A549 (cell line): ENCODE measurements around the gene DNAH8. TPM values are rescaled to one million over a fixed set of nuclear protein-coding genes. Genes with fewer than 3 reads are reported as not detected.

Experiments
- ATAC-seq, 2 experiments: fragments of 200-7000 bp in 1 of 2; fragments of >200 bp in 1 of 2; cut with Nextera tagmentation in 1 of 2; cut with Tn5 transposase in 1 of 2; 3 replicates each; pipeline versions ENCODE4 v1.8.0 to v1.9.1; 2018 to 2020; ENCODE audit warnings: mild to moderate bottlenecking in 1 of 2, moderate library complexity in 1 of 2
- CTCF ChIA-PET: fragments of 300-600 bp; sonication (Branson Sonifier 250); formaldehyde crosslinking; extraction: SDS; loops from one replicate; lab custom pipeline; 2021; ENCODE audit warnings: antibody characterized with exemption, inconsistent platforms; lab: Yijun Ruan, JAX
- POLR2A ChIA-PET: fragments of 350-600 bp; formaldehyde crosslinking; extraction: SDS; loops from one replicate; lab custom pipeline; 2021; ENCODE audit warnings: antibody characterized with exemption, inconsistent platforms; lab: Yijun Ruan, JAX
- DNase-seq, 2 experiments: peaks; one replicate each; pipeline versions ENCODE4 v3.0.0 to v3.0.0-alpha.2; 2011 to 2016; ENCODE audit warnings: low read depth in 1 of 2, low spot score in 1 of 2
- FAIRE-seq: peaks from 2 replicates; lab custom pipeline; 2011; peaks lifted over from hg19 to GRCh38; lab: Jason Lieb, UNC
- H3K27ac ChIP-seq, 2 experiments: fragments of >200 bp; sonication (Bioruptor Twin); formaldehyde crosslinking; 3 replicates each; pipeline ENCODE4 v1.5.1; 2016 to 2017
- H3K4me1 ChIP-seq: fragments of >200 bp; sonication (Bioruptor Twin); formaldehyde crosslinking; 3 replicates; pipeline ENCODE4 v1.6.1; 2016
- H3K4me2 ChIP-seq: fragments of >200 bp; sonication (Bioruptor Twin); formaldehyde crosslinking; 3 replicates; pipeline ENCODE4 v1.6.1; 2016
- H3K4me3 ChIP-seq: fragments of >200 bp; sonication (Bioruptor Twin); formaldehyde crosslinking; 3 replicates; pipeline ENCODE4 v1.5.1; 2016
- H3K9me3 ChIP-seq: fragments of >200 bp; sonication (Bioruptor Twin); formaldehyde crosslinking; 3 replicates; pipeline ENCODE4 v1.6.1; 2016
- CEBPB ChIP-seq, 2 experiments: fragments of >200 bp in 1 of 2; sonication (Bioruptor Twin) in 1 of 2; formaldehyde crosslinking in 1 of 2; IDR thresholded peaks; 2 replicates each; pipeline ENCODE4 v1.6.1; 2012 to 2016
- CHD4 ChIP-seq: fragments of 200-600 bp; sonication (generic); IDR thresholded peaks from 2 replicates; pipeline ENCODE4 v1.6.1; 2016; ENCODE audit warnings: antibody characterized with exemption, mild to moderate bottlenecking, borderline replicate concordance
- EHMT2 ChIP-seq: fragments of 200-600 bp; sonication (generic); IDR thresholded peaks from 2 replicates; pipeline ENCODE4 v1.6.1; 2016; ENCODE audit warnings: antibody characterized with exemption, low read depth, mild to moderate bottlenecking, moderate library complexity
- ESRRA ChIP-seq: fragments of 150-350 bp; IDR thresholded peaks from 2 replicates; pipeline ENCODE4 v1.6.1; 2014; ENCODE audit warnings: mild to moderate bottlenecking, low read length, borderline replicate concordance
- HOXB13 ChIP-seq: fragments of 250-450 bp; sonication (Bioruptor Pico); IDR thresholded peaks from 2 replicates; pipeline ENCODE4 v1.5.0; 2020; ENCODE audit warnings: low read depth, mild to moderate bottlenecking, moderate library complexity
- JUN ChIP-seq, 2 experiments: fragments of >200 bp; sonication (Bioruptor Twin); formaldehyde crosslinking; IDR thresholded peaks; 2 replicates in 1 of 2; 3 replicates in 1 of 2; pipeline ENCODE4 v1.6.1; 2016 to 2017
- MAFK ChIP-seq: fragments of 450-650 bp; IDR thresholded peaks from 2 replicates; pipeline ENCODE4 v1.6.1; 2014; ENCODE audit not compliant: partially characterized antibody
- MYC ChIP-seq: IDR thresholded peaks from 2 replicates; pipeline ENCODE4 v1.6.1; 2012; ENCODE audit warnings: mild to moderate bottlenecking, inconsistent platforms, low read length, improper control_type of control experiment, borderline replicate concordance
- NR3C1 ChIP-seq: fragments of >200 bp; sonication (Bioruptor Twin); formaldehyde crosslinking; IDR thresholded peaks from 3 replicates; pipeline ENCODE4 v1.6.1; 2017
- PHF8 ChIP-seq: fragments of 200-600 bp; sonication (generic); IDR thresholded peaks from 2 replicates; pipeline ENCODE4 v1.6.1; 2016; ENCODE audit warnings: low read depth, mild to moderate bottlenecking, antibody characterized with exemption, moderate library complexity, borderline replicate concordance
- RAD21 ChIP-seq, 2 experiments: fragments of >200 bp in 1 of 2; sonication (Bioruptor Twin) in 1 of 2; formaldehyde crosslinking in 1 of 2; IDR thresholded peaks in 1 of 2; conservative IDR thresholded peaks in 1 of 2; 2 replicates in 1 of 2; 3 replicates in 1 of 2; pipeline ENCODE4 v1.6.1; 2012 to 2018; ENCODE audit warnings: inconsistent platforms in 1 of 2
- RFX5 ChIP-seq: fragments of 450-650 bp; IDR thresholded peaks from 2 replicates; pipeline ENCODE4 v1.7.1; 2014; ENCODE audit warnings: antibody characterized with exemption, mild to moderate bottlenecking, moderate library complexity
- SMC3 ChIP-seq: fragments of >200 bp; sonication (Bioruptor Twin); formaldehyde crosslinking; IDR thresholded peaks from 3 replicates; pipeline ENCODE4 v1.6.1; 2018; ENCODE audit warnings: inconsistent platforms
- SREBF2 ChIP-seq: fragments of 450-650 bp; IDR thresholded peaks from 2 replicates; pipeline ENCODE4 v1.6.1; 2014; ENCODE audit warnings: mild to moderate bottlenecking, moderate library complexity
- TFCP2L1 ChIP-seq: fragments of 250-450 bp; sonication (Bioruptor Pico); IDR thresholded peaks from 2 replicates; pipeline ENCODE4 v1.5.0; 2021; ENCODE audit warnings: mild to moderate bottlenecking
- TP53 ChIP-seq: fragments of 250-450 bp; sonication (Bioruptor Pico); IDR thresholded peaks from 2 replicates; pipeline ENCODE4 v1.5.0; 2021; ENCODE audit warnings: mild to moderate bottlenecking, moderate library complexity
- ZFP36 ChIP-seq: fragments of 450-650 bp; IDR thresholded peaks from 2 replicates; pipeline ENCODE4 v1.6.1; 2014; ENCODE audit warnings: borderline replicate concordance; ENCODE audit not compliant: partially characterized antibody
- ZSCAN20 ChIP-seq: fragments of 250-450 bp; sonication (Bioruptor Pico); IDR thresholded peaks from 2 replicates; pipeline ENCODE4 v1.8.0; 2022; ENCODE audit warnings: mild to moderate bottlenecking, moderate library complexity
- WGBS: methylation state at CpG from one replicate; pipeline ENCODE4 v1.1.6; 2017; ENCODE audit errors: missing lambda C conversion rate; 5-methylcytosine and 5-hydroxymethylcytosine counted together
- polyA plus RNA-seq, 4 experiments: library from polyadenylated mRNA; depleted of rRNA in 3 of 4; stranded (reverse); fragments of >200 nt; fragmentation: RNase III in 1 of 4; extraction: RNeasy Plus Mini Kit Qiagen cat#74134 plus additional on column Dnase treatment in 1 of 4; gene quantifications; 2 replicates in 3 of 4; 3 replicates in 1 of 4; pipeline ENCODE4 v1.2.3, GENCODE V29; 2011 to 2017
- TF ChIP-seq, protein P1 (sequence below): fragments of >200 bp; sonication (Bioruptor Twin); formaldehyde crosslinking; IDR thresholded peaks from 2 replicates; pipeline ENCODE4 v1.6.1; 2016
- TF ChIP-seq, protein P2 (sequence below): IDR thresholded peaks from 2 replicates; pipeline ENCODE4 v1.6.1; 2012; ENCODE audit warnings: low read depth, borderline replicate concordance
- TF ChIP-seq, protein P3 (sequence below): fragments of >200 bp; sonication (Bioruptor Twin); formaldehyde crosslinking; IDR thresholded peaks from 3 replicates; pipeline ENCODE4 v1.6.1; 2016
- TF ChIP-seq, protein P4 (sequence below): fragments of 250-450 bp; sonication (Bioruptor Pico); IDR thresholded peaks from 2 replicates; pipeline ENCODE4 v1.5.0; 2020; ENCODE audit warnings: low read depth, mild to moderate bottlenecking, moderate library complexity

Gene DNAH8
- polyA plus RNA-seq, 2 of the 4 experiments (the other 2 are of a cell fraction), result not detected

DNA sequence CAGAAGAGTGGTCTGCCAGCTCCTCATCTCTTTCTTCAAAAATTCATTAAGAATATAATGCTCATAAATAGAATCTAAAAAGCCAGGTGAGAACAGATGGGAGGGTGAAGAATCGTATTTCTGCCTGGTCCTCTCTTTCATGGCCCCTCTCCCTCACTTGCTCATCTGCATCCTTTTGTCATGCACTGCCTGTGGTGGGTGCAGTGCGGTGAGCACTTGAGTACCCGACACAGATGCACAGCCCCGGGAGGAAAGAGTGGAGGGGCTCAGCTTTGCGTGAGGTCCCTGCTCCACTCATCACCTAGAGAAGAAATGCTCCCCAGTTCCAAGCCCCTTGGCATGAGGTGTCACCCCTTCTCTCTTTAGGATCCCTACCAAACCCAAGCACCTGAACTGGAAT is 275.4 kb downstream of the DNAH8 start:
- DNase-seq, result no peak
- WGBS, result 17% methylated on average over 5 of the region's 5 CpGs
- ChIA-PET POLR2A (no interaction called here), CTCF (interaction anchor here (1.2 kb wide), 1 partner anchor 176 kb away, joined by 4 read pairs; no protein-coding TSS in a partner anchor)
- no peak overlapping the region for H3K27ac ChIP-seq
- ATAC-seq, result no peak
- H3K4me2 ChIP-seq, result no peak overlapping the region
- H3K4me1 ChIP-seq, result no peaks in the 10 kb centered on the region
- no peaks in the 10 kb centered on the region for H3K9me3 ChIP-seq
- no peak overlapping the region for H3K4me3 ChIP-seq
- no peak for FAIRE-seq
- TF ChIP-seq EHMT2, result no peak
- no peak for TF ChIP-seq RFX5
- TF ChIP-seq CHD4, result no peak
- TF ChIP-seq, protein P1, sequence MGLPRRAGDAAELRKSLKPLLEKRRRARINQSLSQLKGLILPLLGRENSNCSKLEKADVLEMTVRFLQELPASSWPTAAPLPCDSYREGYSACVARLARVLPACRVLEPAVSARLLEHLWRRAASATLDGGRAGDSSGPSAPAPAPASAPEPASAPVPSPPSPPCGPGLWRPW, result no peak
- TF ChIP-seq TFCP2L1, result no peak
- TF ChIP-seq, protein P2, sequence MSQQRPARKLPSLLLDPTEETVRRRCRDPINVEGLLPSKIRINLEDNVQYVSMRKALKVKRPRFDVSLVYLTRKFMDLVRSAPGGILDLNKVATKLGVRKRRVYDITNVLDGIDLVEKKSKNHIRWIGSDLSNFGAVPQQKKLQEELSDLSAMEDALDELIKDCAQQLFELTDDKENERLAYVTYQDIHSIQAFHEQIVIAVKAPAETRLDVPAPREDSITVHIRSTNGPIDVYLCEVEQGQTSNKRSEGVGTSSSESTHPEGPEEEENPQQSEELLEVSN, result no peak
- no peak for TF ChIP-seq SREBF2
- no peak for TF ChIP-seq ZFP36
- TF ChIP-seq ESRRA, result no peak
- TF ChIP-seq, protein P3, sequence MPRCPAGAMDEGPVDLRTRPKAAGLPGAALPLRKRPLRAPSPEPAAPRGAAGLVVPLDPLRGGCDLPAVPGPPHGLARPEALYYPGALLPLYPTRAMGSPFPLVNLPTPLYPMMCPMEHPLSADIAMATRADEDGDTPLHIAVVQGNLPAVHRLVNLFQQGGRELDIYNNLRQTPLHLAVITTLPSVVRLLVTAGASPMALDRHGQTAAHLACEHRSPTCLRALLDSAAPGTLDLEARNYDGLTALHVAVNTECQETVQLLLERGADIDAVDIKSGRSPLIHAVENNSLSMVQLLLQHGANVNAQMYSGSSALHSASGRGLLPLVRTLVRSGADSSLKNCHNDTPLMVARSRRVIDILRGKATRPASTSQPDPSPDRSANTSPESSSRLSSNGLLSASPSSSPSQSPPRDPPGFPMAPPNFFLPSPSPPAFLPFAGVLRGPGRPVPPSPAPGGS, result no peak
- no peak for TF ChIP-seq JUN (IDR thresholded peaks at IDR 0.05)

DNA sequence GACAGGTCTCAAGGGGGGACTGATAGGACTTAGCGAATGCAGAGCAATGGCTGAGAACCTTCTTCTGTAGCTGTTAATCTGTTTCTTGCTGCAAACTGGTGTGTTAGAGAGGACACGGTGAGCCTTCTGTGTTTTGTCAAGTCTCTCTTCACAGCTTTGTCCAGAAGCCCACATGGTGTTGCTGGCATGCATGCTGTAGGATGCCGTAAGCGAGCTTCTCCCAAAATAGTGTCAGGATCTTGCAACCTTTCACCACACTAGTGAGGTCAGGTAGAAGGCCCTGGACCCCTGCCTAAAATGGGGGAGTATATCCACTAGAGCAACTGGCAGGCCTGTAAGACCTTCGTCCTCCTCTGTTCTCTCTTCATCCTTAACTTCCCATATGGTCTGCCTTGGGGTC is 281.6 kb downstream of the DNAH8 start:
- H3K9me3 ChIP-seq, result no peaks in the 10 kb centered on the region
- no peak overlapping the region for H3K4me2 ChIP-seq
- H3K4me3 ChIP-seq, result no peak overlapping the region
- DNase-seq (no peak), FAIRE-seq (no peak), ATAC-seq (no peak)
- no peak overlapping the region for H3K27ac ChIP-seq
- TF ChIP-seq ZSCAN20 (CRISPR knock-in tag) (no peak), ESRRA (no peak), SREBF2 (no peak), HOXB13 (no peak), NR3C1 (no peak), TP53 (no peak), PHF8 (no peak), CEBPB (IDR thresholded peaks at IDR 0.05) (no peak), TFCP2L1 (no peak), CHD4 (no peak), MYC (no peak)
- TF ChIP-seq, protein P4, sequence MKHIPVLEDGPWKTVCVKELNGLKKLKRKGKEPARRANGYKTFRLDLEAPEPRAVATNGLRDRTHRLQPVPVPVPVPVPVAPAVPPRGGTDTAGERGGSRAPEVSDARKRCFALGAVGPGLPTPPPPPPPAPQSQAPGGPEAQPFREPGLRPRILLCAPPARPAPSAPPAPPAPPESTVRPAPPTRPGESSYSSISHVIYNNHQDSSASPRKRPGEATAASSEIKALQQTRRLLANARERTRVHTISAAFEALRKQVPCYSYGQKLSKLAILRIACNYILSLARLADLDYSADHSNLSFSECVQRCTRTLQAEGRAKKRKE (CRISPR knock-in tag), result no peak
- TF ChIP-seq, all 56 proteins: peak for 0
- CTCF ChIA-PET, result interaction anchor here (0.5 to 2.8 kb wide), 6 partner anchors 10 to 314 kb away, joined by 3 to 11 read pairs (median 3); no protein-coding TSS in a partner anchor
- no peaks in the 10 kb centered on the region for H3K4me1 ChIP-seq
- POLR2A ChIA-PET, result no interaction called here
- 33% methylated on average over 5 of the region's 5 CpGs for WGBS

DNA sequence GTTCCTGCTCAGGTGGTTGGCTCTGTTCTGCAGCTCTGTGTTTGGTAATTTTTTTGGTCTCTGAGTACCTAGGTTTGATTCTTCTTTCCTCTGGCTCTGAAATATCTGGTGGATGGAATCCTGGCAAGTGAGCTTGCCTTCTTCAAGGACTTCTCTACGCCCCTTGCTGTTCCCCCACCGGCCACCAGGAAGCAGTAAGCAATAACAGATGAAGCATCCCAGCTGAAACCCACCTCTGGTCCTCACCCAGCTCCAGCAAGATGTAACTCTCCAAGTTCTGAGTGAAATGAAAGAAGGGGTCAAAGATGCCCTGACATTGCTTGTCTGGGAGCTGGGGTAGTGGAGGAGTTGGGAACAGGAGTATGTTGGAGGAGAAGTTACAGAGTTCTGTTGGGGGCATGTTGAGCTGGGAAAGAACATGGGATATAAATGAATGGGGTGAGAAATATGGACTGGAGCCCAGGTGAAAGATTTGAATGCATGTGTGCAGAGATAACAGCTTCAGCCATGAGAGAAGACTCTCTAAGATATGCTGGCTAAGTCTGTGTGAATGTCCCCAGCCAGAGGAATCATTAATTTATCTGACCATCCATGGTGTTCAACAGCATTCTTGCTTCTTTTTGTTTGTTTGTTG is 282.1 kb downstream of the DNAH8 start:
- no peaks in the 10 kb centered on the region for H3K9me3 ChIP-seq
- FAIRE-seq (no peak), ATAC-seq (peak in 1 of 2 experiments; percentile 52; a peak in 1 of 6 replicates), DNase-seq (peak; percentile 1 to 16)
- TF ChIP-seq TP53 (no peak), MAFK (no peak), JUN (IDR thresholded peaks at IDR 0.05) (no peak), RAD21 (conservative IDR thresholded peaks at IDR 0.05 in 1 of 2, IDR thresholded peaks at IDR 0.05 in 1 of 2) (peak; percentile 21 to 50; a peak in 2 of 5 replicates), SMC3 (0 out of 3 replicates have a peak, but pooled peaks have one; percentile 17)
- TF ChIP-seq, protein P1, result no peak
- POLR2A ChIA-PET, result no interaction called here
- no peak overlapping the region for H3K4me2 ChIP-seq
- no peaks in the 10 kb centered on the region for H3K4me1 ChIP-seq
- H3K4me3 ChIP-seq, result no peak overlapping the region
- 0% methylated on average over 2 of the region's 2 CpGs for WGBS
- H3K27ac ChIP-seq, result no peak overlapping the region
- CTCF ChIA-PET, result interaction anchor here (0.5 to 2.8 kb wide), 4 partner anchors 10 to 313 kb away, joined by 3 to 11 read pairs (median 4); no protein-coding TSS in a partner anchor
